ELR (cell line): ENCODE data around the gene PRG3.

ENCODE experiments used
- DNase-seq: peaks from one replicate; pipeline ENCODE4 v3.0.0-alpha.2; 2015; ENCODE audit warnings: low read depth

Gene PRG3

GRCh38 chr11:57359896-57360690 lies 20.9 kb downstream of the PRG3 start:
- DNase-seq = no peak

- no peak for DNase-seq
Observed at GRCh38 chr11:57359396-57359795, 21.6 kb downstream of the PRG3 start.

GRCh38 chr11:57358991-57359390 lies 22.0 kb downstream of the PRG3 start:
- no peak for DNase-seq

- no peak for DNase-seq
Observed at GRCh38 chr11:57358543-57358961, 22.4 kb downstream of the PRG3 start.

GRCh38 chr11:57357856-57358255 lies 23.1 kb downstream of the PRG3 start:
- no peak for DNase-seq

GRCh38 chr11:57357310-57357709 lies 23.6 kb downstream of the PRG3 start:
- no peak for DNase-seq

- DNase-seq = no peak
Observed at GRCh38 chr11:57356268-57356667, 24.7 kb downstream of the PRG3 start.

GRCh38 chr11:57354699-57355098 lies 26.3 kb downstream of the PRG3 start:
- DNase-seq = no peak

- no peak for DNase-seq
Observed at GRCh38 chr11:57353852-57354251, 27.1 kb downstream of the PRG3 start.

- DNase-seq = no peak
Observed at GRCh38 chr11:57353446-57353845, 27.5 kb downstream of the PRG3 start.

GRCh38 chr11:57353036-57353435 lies 27.9 kb downstream of the PRG3 start:
- DNase-seq = no peak

- DNase-seq = peak; percentile 63
Observed at GRCh38 chr11:57349491-57350274, 31.3 kb downstream of the PRG3 start.

GRCh38 chr11:57348636-57349313 lies 32.2 kb downstream of the PRG3 start:
- DNase-seq = peak; percentile 48

- DNase-seq = no peak
Observed at GRCh38 chr11:57348052-57348451, 32.9 kb downstream of the PRG3 start.

GRCh38 chr11:57347336-57347735 lies 33.6 kb downstream of the PRG3 start:
- no peak for DNase-seq

GRCh38 chr11:57345555-57346211 lies 35.3 kb downstream of the PRG3 start:
- DNase-seq = peak; percentile 81

GRCh38 chr11:57344826-57345225 lies 36.1 kb downstream of the PRG3 start:
- DNase-seq = no peak

- no peak for DNase-seq
Observed at GRCh38 chr11:57343825-57344224, 37.1 kb downstream of the PRG3 start.

- DNase-seq = no peak
Observed at GRCh38 chr11:57342702-57343101, 38.2 kb downstream of the PRG3 start.

GRCh38 chr11:57341250-57341808 lies 39.6 kb downstream of the PRG3 start:
- DNase-seq = no peak

- peak; percentile 42 for DNase-seq
Observed at GRCh38 chr11:57340039-57340615, 40.8 kb downstream of the PRG3 start.

- DNase-seq = no peak
Observed at GRCh38 chr11:57339328-57339727, 41.6 kb downstream of the PRG3 start.
